IPS-11a (cell line): ENCODE results near the gene TIMM10B.
"Not testable (repeated sequence)": the region's sequence is repeated elsewhere in the genome, so short reads cannot be mapped to it uniquely, and the experiment has no call there.

Source experiments
- H3K4me3 ChIP-seq: one replicate; pipeline ENCODE4 v1.5.1; 2013; ENCODE audit warnings: low read depth, low read length, control low read depth

Gene TIMM10B

GRCh38 chr11:6504166-6504565 lies 22.9 kb downstream of the TIMM10B start:
- no peak overlapping the region for H3K4me3 ChIP-seq

GRCh38 chr11:6505577-6506240 lies 24.4 kb downstream of the TIMM10B start:
- H3K4me3 ChIP-seq: no peak overlapping the region

GRCh38 chr11:6516865-6517264 lies 35.6 kb downstream of the TIMM10B start:
- no peak overlapping the region for H3K4me3 ChIP-seq

- no peak overlapping the region for H3K4me3 ChIP-seq
Measured at GRCh38 chr11:6520265-6520664, 39.0 kb downstream of the TIMM10B start.

- not testable (repeated sequence) for H3K4me3 ChIP-seq
Measured at GRCh38 chr11:6521946-6522345, 40.6 kb downstream of the TIMM10B start.

- H3K4me3 ChIP-seq: no peak overlapping the region
Measured at GRCh38 chr11:6523253-6523652, 42.0 kb downstream of the TIMM10B start.

GRCh38 chr11:6526411-6527135 lies 45.3 kb downstream of the TIMM10B start:
- H3K4me3 ChIP-seq: no peak overlapping the region

- H3K4me3 ChIP-seq: no peak overlapping the region
Measured at GRCh38 chr11:6529266-6529665, 48.0 kb downstream of the TIMM10B start.

- no peak overlapping the region for H3K4me3 ChIP-seq
Measured at GRCh38 chr11:6530848-6531247, 49.5 kb downstream of the TIMM10B start.

GRCh38 chr11:6531267-6531752 lies 50.0 kb downstream of the TIMM10B start:
- no peak overlapping the region for H3K4me3 ChIP-seq
